Measurements from ENCODE around the gene KCNQ1.
A peak's percentile ranks its signal among the peaks of the same experiment; 100 is the strongest.

KCNQ1 gene

GRCh38 chr11:2716376-2717095 lies 271.7 kb downstream of the KCNQ1 start:
- DNase-seq (ENCODE audit: low spot score), result no peak

GRCh38 chr11:2717561-2718325 lies 272.9 kb downstream of the KCNQ1 start:
- no peak for DNase-seq (ENCODE audit: low spot score)

- no peak for DNase-seq (ENCODE audit: low spot score)
Observed at GRCh38 chr11:2718817-2719438, 274.1 kb downstream of the KCNQ1 start.

- DNase-seq (ENCODE audit: low spot score), result no peak
Observed at GRCh38 chr11:2719831-2720590, 275.2 kb downstream of the KCNQ1 start.

GRCh38 chr11:2721210-2721916 lies 276.6 kb downstream of the KCNQ1 start:
- DNase-seq (ENCODE audit: low spot score), result no peak

GRCh38 chr11:2722955-2723354 lies 278.1 kb downstream of the KCNQ1 start:
- no peak for DNase-seq (ENCODE audit: low spot score)

- no peak for DNase-seq (ENCODE audit: low spot score)
Observed at GRCh38 chr11:2724104-2724503, 279.3 kb downstream of the KCNQ1 start.

GRCh38 chr11:2724653-2725367 lies 280.0 kb downstream of the KCNQ1 start:
- no peak for DNase-seq (ENCODE audit: low spot score)

GRCh38 chr11:2725368-2726300 lies 280.8 kb downstream of the KCNQ1 start:
- DNase-seq (ENCODE audit: low spot score), result no peak

- no peak for DNase-seq (ENCODE audit: low spot score)
Observed at GRCh38 chr11:2726964-2727363, 282.2 kb downstream of the KCNQ1 start.

- no peak for DNase-seq (ENCODE audit: low spot score)
Observed at GRCh38 chr11:2728128-2728662, 283.4 kb downstream of the KCNQ1 start.

GRCh38 chr11:2728663-2729332 lies 284.0 kb downstream of the KCNQ1 start:
- DNase-seq (ENCODE audit: low spot score), result peak; percentile 95

- no peak for DNase-seq (ENCODE audit: low spot score)
Observed at GRCh38 chr11:2729841-2730240, 285.0 kb downstream of the KCNQ1 start.

- peak; percentile 64 for DNase-seq (ENCODE audit: low spot score)
Observed at GRCh38 chr11:2730272-2731129, 285.7 kb downstream of the KCNQ1 start.

- no peak for DNase-seq (ENCODE audit: low spot score)
Observed at GRCh38 chr11:2731130-2732125, 286.6 kb downstream of the KCNQ1 start.

- peak; percentile 87 for DNase-seq (ENCODE audit: low spot score)
Observed at GRCh38 chr11:2732261-2732939, 287.6 kb downstream of the KCNQ1 start.

Measured in pons (tissue), 1 donor.